GM18858 (cell line): ENCODE data around the gene ZNF20.

Experiments
- ATAC-seq: cut with Tn5 transposase; IDR thresholded peaks from one replicate; pipeline ENCODE4 v1.9.1; 2021; ENCODE audit not compliant: unreplicated experiment

Gene ZNF20

GRCh38 chr19:12139885-12140544, at the start of gene ZNF20:
Gene ZNF20, minus strand, starts transcription at chr19:12140350. Its CDS starts 168 bp downstream, at chr19:12140182.
- ATAC-seq, result peak; percentile 48

- ATAC-seq, result no peak
These were observed 47.5 kb upstream of the ZNF20 start for GRCh38 chr19:12187625-12188024.

DNA sequence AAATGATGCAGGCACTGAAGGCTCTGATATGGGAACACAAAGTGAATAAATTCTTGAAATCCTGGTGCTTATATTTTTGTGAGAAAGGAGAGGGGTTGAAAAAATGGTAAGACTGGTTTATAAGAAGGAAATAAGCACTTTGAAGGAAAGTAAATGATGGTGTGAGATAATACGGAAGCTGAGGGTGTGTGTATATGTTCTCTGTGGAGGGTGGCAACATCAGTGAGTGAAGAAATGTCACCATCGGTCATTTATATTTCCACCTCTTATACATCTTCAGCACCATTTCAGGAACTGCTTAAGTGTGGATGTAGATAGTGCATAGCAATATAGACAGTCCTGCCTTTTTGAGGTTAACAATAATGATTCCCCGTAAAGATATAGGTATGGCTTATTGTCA, 40.2 kb upstream of the ZNF20 start:
- no peak for ATAC-seq

GRCh38 chr19:12166626-12167025, 26.5 kb upstream of the ZNF20 start:
- no peak for ATAC-seq

GRCh38 chr19:12163826-12164225, 23.7 kb upstream of the ZNF20 start:
- ATAC-seq, result no peak

DNA sequence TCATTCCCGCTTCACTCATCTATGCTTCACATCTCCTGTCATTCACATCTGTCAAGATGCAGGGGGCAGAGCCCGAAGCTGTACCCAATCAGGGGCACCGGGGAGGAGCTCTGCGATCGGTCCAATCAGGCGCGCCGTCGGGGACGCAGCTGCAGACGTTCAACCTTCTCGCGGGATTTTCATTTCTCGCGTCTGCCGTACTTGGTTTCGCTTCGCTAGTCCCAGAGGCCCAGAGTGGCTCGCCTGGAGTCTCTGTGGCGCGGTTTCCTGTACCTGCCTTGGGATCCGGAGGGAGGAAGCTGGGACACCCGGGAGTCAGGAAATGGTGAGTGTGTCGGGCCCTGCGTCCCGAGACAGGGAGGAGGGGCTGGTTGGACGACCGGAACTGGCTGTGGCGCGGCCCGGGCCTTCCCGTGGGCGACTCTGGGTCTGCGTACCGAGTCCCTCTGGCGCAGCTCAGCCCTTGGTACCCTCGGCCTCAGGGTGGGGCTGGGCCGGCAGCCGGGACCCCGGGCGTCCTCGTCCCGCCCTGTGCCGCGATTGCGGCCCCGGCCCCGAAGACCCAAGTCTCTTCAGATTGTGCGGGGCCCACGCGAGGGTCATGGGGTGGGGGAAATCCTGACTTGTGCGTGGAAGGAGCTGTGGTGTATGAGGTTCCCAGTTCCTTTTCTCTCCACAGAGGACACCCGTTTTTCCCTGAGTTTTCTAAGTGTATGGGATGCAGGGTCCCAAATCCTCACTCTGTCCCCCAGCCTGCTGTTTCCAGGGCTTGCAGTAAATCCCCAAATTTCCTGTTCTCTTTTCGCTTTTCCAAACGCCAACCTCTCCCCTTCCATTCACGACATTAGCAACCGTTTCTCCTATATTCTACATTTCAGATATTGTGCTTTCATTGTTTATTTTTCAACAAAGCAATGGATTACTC, 23.0 kb upstream of the ZNF20 start, which contains the start of gene ZNF136:
TSS of gene ZNF136 (plus strand) at position 215 of the 925 bp plus-strand sequence. CDS start at position 323, 108 bp downstream.
- ATAC-seq, result peak; percentile 90

GRCh38 chr19:12162513-12162881, 22.3 kb upstream of the ZNF20 start:
- ATAC-seq, result peak; percentile 5

DNA sequence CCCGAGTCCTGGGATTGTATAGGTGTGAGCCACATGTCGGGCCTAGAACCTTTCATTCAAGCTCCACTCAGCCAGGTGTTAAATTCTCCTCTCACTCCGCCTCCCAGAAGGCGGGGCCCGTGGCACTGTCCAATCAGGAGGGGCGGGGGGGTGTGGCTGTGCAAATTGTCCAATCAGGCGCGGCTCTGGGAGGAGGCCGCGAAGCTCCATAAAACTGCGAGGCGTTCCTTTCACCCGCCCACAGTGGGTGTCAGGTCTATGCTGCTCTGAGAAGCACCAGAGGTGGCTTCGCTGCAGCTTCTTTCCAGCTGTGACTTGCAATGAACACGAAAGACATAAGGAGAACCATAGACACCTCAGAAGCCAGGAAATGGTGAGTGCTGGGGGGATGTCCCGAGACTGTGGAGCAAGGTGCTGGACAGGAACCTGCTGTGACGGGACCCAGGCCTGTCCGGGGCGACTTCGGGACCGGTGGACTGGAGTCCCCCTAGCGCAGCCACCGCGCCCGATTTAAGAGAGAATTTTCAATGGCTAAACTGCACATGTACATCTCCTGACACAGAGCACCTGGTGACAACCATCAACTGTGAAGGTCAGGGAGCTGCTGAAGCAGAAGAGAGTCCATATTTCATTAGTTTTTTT, 19.7 kb upstream of the ZNF20 start:
- ATAC-seq, result no peak

DNA sequence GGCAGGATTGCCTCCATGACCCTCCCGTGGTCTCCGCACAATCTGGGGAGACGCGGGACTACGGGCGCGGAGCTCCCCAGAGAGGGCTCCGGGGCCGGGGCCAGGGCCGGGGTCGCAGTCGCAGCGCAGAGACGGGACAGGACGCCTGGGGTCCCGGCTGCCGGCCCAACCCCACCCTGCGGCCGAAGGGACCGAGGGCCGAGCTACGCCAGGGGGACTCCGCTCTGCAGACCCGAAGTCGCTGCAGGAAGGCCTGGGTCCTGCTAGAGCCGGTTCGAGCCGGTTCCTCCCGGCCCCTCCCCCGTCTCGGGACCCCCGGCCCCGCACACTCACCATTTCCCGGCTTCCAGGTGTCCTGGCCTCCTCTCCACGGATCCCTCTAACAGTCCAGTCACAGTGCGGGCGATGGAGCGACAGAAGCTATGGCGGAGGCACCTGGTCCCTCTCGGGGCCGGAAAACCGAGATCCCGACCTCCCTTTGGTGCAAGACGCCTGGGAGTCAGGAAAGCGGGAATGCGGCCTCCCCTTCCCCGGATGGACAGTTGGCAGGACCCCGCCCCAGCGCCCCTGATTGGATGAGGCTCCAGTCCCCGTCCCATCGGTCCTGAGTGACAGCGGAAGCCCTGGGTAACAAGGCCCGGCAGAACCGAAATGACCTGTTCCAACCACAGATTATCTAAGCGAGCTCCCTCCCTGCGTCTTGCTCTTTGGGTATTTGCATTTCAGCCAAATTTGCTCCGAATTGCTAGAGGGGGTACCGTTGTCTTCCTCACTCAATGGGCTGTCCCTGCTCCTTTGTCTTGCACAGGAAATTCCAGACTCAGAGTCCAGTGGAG, 16.3 kb upstream of the ZNF20 start, which contains the start of gene ZNF625:
TSS of gene ZNF625 (minus strand) at position 512 of the 836 bp plus-strand sequence. CDS start at position 336, 176 bp downstream.
- ATAC-seq, result peak; percentile 49

- no peak for ATAC-seq
These were observed 15.2 kb upstream of the ZNF20 start for GRCh38 chr19:12155324-12155860.

GRCh38 chr19:12145348-12145747, 5.2 kb upstream of the ZNF20 start:
- no peak for ATAC-seq

GRCh38 chr19:12141405-12141736, 1.2 kb upstream of the ZNF20 start:
- no peak for ATAC-seq

- no peak for ATAC-seq
These were observed 625 bp upstream of the ZNF20 start for GRCh38 chr19:12140545-12141404.

DNA sequence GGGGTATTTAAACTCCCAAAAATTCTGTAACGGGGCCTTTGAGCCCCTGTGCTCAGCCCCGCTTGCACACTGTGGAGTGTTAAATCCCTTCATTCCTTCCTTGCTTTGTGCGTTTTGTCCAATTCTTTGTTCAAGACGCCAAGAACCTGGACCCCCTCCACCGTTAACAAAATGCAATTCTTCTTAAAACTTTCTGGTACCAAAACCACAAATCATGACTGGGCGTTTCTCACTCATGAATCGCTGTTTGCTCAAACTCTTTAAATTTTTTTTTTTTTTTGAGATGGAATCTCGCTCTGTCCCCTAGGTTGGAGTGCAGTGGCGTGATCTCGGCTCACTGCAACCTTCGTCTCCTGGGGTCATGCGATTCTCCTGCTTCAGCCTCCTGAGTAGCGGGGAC, 881 bp downstream of the ZNF20 start:
- ATAC-seq, result no peak

GRCh38 chr19:12137221-12137940, 2.8 kb downstream of the ZNF20 start:
- ATAC-seq, result no peak

GRCh38 chr19:12133069-12133468, 7.1 kb downstream of the ZNF20 start:
- ATAC-seq, result no peak

GRCh38 chr19:12126707-12127106, 13.4 kb downstream of the ZNF20 start:
- no peak for ATAC-seq

DNA sequence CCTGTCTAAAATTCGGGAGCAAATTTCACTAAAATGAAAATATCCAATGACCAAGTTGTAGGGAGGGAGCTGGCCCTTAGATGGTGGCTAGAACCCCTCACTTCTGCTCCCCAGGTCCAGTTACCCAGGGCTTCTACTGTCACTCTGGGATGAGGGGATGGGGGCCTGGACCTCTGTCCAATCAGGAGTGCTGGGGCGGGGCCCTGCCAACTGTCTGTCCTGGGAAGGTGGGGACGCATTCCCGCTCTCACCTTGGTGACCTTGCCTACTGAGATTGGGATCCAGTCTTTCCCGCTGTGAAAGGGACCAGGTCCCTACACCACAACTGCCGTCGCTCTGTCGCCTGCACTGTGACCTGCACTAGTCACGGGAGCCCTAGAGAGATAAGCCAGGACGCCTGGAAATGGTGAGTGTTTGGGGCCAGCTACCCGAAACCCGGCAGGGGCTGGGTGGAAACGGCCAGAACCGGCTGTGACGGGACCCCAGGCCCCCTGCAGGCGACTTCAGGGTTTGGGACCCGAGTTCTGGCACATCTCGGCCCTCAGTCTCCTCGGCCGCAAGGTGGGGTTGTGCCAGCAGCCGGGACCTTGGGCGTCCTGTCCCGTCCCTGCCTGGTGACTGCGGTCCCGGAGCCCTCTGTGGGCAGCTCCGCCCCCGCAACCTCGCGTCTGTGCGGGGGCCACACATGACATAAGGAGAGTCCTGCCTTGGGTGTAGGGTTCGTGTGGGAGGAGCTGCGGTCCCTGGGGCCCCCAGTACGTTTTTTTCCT, 22.8 kb downstream of the ZNF20 start:
- no peak for ATAC-seq
